HG03159 (cell line): ENCODE results near the gene IL1RAPL2.
"Not testable (repeated sequence)": the region's sequence is repeated elsewhere in the genome, so short reads cannot be mapped to it uniquely, and the experiment has no call there.

ENCODE experiments used
- ATAC-seq: cut with Tn5 transposase; IDR thresholded peaks from one replicate; pipeline ENCODE4 v1.9.1; 2021; ENCODE audit warnings: mild to moderate bottlenecking, moderate library complexity; ENCODE audit not compliant: unreplicated experiment

The IL1RAPL2 gene

DNA sequence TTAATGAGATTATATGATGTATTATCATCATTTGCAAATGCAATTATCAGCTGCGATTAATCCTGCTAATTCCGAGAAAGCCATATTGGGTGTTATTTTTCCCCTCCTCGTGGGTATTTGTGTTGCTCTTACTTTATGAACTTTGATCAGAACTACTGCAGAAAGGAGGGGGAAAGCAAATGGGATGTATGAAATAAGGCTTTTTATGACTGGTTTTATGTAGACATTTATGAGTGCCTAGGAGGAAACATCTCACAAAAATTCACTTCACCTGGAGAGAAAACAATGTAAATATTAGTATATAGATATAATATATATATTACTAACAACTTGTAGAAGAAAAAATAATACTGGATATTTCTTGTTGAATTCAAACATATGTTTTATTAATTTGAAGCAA lies 440.1 kb downstream of the IL1RAPL2 start:
- ATAC-seq = no peak

DNA sequence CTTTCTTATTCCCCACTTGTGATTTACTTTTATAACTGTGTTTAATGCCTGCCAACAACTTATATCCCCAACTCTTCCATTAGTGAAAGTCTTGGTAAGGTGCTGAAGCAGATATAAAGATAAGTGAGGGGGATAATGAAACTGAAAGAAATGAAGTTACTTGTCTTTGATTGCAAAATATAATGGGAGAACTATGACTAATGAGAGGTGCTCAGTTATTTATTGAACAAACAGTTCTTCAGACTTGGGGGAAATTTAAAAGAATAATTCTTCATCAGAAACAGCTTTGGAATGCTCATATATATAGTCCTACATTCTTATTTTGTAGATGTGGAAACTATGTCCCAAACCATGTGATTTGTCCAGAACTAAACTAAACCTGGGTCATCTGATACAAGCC lies 441.0 kb downstream of the IL1RAPL2 start:
- ATAC-seq = no peak

DNA sequence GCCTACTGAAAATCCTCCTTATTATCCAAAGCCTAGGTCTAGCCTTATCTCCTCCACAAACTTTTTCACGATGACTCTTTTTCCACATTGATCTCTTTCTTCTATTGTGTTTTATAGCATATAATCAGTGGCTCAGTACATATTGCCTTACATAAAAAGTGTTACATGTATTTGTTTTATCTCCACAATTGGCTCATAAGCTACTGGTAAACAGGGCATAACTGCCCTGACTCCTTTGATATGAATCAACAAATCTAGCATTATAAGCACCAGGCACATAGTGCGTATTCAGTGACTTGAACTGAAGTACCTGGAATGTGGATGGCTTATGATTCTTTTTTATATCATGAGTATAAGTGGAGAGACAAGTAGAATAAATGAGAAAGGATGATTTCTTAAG lies 447.7 kb downstream of the IL1RAPL2 start:
- no peak for ATAC-seq

DNA sequence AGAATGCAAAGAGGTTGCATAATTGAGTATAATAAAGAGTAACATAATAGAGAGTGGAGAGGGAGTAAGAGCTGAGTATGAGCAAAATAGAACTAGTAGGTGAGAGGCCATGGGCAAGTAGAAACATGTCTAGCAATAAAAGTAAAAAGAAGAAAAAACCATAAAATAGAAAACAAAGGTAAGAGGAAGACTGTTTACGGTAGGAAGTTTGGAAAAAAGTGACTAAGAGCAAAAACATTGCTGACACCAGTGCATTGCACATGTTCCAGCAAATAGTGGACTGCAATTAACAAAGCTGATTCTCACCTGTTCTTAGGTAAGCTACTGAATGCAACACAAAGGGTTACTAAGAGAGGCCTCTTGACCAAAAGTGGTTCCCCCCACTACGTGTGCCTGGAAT lies 451.6 kb downstream of the IL1RAPL2 start:
- ATAC-seq = no peak

DNA sequence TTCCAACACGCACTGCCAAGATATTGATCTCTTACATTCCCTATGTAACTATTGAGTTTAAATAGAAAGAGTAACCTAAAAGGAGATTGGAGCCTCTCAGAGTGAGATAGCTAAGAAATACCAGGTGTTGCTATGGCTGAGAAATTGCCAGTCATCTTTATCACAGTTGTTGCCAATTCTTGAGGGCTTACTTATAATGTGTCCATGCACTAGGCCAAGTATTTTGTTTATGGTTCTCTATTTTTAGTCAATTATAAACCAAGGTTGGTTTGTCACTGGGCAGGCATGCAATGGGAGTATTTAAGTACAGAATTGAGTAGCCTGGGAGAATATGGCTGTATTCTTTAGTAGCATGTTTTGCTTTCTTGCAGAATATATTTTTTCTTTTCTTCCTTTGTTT lies 452.9 kb downstream of the IL1RAPL2 start:
- ATAC-seq = no peak

DNA sequence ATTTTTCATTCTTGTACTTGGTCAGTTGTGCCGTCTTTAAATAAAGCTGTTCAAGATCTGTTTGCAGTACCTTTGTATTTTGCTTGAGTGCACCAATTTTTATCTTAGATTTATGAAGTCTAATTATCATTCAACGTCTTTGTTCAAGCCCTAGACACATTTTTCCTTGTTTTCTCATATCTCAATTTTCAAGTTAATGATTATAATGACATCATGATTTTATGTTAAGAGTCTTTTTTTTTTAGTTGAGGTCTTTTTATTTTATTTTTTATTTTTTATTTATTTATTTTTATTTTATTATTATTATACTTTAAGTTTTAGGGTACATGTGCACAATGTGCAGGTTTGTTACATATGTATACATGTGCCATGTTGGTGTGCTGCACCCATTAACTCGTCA lies 463.0 kb downstream of the IL1RAPL2 start:
- ATAC-seq = not testable (repeated sequence)

DNA sequence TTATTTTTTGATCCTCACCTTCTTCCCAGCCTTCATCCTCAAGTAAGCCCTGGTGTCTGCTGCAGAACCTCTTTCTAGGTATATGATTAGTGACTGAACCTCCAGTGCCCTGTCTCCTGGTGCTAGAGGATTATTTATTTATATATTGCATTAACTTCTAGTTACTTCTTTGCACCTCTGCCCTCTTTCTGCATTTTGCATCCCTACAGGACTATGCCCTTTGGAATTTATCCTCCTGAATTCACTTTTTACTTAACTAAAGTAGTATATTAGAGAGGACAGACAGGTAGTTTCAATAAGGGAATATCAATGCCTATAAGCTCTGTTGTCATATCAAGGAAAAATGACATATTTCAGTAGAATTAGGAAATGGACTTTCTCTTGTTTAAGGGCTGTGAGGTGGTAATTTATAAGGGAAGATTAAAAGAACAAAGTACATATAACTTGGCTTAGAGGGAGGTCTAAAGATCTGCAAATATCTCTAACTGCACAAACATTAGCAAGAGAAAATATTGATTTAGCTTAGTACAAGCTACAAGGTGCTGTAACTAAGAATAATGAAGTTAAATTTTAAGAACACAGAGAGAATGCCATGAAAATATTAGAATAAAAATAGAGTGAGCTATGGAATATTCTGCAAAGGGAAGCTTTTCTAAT lies 472.8 kb downstream of the IL1RAPL2 start:
- no peak for ATAC-seq

DNA sequence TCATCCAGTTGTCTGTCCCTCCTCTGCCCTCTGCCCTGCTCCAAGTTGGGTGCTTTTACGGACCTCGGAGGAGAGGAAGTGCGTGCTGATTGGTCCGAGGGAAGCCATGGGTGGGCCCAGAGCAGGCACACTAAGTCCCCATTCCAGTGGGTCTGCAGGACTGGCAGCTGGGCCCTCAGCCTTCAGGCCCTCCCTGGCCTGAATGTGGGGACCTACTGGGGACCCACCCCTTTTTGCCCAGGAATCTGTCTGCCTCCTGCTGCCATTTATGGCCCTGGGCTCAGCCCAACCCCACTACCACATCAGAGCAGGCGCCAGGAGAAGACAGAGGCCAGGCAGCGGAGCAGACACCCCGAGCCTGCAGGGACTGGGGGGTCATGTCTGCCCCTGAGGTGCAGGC lies 484.9 kb downstream of the IL1RAPL2 start:
- ATAC-seq = no peak

DNA sequence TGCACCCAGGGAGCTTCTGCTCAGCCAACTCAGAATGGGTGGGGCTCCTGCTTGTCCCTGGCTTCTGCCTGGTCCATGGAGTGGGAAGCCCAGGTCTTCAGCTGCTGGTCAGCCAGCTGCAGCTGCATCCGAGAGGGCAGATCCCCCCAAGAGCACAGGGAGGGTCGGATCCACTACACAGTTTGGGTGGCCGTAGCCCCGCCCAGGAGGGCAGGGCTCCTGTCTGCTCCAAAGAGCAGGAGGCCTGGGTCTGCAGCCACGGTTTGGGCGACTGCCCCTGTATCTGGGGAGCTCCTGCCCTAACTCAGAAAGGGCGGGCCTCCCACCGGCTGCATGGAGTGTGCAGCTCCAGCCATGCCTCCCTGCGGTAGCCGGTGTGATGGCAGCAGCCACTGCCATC lies 485.4 kb downstream of the IL1RAPL2 start:
- no peak for ATAC-seq

DNA sequence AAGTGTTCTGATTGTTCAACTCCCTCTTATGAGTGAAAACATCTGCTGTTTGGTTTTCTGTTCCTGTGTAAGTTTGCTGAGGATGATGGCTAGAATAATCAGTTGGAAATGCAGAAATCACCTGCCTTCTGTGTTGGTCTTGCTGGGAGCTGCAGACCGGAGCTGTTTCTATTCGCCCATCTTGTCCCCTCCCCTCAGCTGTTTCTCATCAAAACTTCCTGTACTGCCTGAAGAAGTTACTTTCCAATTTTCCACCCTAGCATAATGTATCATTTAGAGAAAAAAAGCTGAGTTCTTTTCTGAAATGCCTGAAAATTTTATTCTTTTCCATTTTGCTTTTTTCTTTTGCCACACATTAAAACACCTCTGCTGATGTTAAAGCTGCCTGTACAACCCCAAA lies 486.9 kb downstream of the IL1RAPL2 start:
- no peak for ATAC-seq

DNA sequence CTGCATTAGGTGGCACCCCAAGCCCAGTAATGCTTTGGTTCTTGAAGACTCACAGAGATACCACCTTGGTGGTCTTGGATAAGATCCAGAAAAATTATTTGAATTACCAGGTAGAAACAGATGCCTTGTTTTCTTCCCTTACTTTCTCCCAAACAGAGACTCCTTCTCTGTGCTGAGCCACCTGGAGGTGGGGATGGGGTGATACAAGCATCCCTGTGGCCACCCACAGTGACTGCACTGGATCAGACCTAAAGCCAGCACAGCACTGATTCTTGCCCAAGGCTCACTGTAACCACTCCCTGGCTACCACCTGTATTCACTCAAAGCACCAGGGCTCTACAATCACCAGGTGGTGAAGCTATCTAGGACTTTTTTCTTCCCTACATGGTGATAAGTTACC lies 497.7 kb downstream of the IL1RAPL2 start:
- ATAC-seq = no peak

DNA sequence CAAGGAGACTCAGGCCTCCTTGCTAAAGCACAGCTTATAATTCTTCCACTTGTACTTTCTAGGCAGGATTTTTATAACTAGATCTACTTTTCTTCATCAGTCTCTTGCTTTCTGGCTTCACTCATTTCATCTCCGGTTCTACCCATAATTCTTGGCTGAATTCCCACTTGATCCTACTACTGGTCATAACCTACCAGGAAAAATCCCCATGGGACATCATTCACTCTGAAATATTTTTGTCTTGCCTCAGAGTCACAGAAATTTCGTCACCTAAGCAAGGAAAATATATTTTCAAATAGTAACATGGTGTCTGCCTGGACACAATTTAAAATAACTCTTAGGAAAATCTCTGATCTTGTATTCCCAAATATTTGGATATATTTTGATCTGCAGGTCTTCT lies 532.2 kb downstream of the IL1RAPL2 start:
- no peak for ATAC-seq

DNA sequence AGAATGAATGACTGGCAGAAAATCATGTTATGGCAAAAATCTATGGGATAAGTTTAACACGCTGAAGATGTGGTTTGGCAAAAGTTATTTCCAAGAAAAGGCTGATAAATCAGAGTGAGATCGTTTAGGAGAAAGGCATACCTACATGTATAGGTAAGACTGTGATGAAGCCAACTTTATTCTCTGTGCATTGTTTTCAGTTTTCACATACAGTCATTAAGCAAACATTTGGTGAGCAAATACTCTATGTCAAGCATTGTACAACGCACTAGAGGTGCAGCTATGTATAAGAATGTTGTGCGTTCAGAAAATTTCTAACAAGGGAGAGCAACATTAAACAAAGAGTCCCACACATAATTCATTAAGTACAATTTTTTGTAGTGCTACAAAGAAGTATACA lies 532.8 kb downstream of the IL1RAPL2 start:
- ATAC-seq = no peak

DNA sequence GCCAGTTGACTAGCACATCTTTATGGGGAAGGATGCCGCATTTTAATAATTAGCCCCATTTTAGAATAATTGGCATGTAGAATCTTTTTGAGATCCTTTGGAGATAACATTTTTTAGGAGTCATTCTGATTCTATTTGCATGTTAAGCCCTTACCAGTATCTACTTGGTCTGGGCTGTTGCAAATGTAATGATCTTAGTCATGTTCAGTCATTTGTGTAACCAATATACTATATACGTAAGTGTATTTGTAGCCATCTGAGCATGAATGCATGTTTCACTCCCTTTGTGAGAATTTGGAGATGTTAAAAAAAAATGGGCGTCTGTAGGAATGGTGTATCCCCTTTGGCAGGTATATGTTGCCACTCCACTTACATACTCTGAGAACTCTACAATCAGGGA lies 535.4 kb downstream of the IL1RAPL2 start:
- ATAC-seq = no peak

DNA sequence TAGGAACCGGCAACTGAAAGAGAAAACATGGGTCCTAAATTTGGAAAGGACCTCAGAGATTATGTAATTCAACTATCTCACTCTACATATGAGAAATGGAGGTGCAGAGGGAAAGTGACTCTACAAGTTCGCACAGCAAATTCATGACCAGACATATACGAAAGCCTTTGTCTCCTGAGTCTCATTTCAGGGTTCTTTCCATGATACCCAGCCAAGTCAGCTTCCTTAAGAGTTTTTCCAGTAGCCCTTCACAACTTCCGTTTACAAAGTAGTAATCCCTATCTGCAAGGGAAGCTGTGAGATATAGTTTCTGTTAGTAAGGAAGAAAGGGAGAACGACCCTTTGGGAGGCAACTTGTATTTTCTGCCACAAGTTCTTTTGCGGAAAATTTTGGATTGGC lies 543.9 kb downstream of the IL1RAPL2 start:
- no peak for ATAC-seq

DNA sequence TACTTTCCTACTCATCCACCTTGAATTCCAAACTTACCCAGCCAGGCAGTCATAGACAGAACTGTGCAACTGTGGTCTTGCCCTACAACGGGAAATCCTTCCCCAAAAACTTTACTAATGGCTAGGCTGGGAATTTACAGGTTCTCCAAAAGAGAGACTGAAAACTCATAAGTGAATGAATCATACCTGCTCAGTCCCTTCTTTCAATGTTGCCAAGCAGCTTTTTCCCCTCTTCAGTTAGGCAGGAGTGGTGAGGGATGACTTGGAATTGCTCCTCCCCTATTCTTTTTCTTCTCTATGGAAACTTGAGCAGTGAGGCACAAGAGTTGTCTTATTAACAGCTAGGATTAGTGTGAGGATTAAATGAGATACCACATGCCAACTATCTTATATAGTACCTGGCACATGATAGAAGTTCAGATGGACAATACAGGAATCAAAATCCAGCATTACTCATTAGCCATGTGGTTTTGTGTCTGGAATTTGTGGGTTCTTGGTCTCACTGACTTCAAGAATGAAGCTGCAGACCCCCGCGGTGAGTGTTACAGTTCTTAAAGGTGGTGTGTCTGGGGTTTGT lies 548.6 kb downstream of the IL1RAPL2 start:
- no peak for ATAC-seq

DNA sequence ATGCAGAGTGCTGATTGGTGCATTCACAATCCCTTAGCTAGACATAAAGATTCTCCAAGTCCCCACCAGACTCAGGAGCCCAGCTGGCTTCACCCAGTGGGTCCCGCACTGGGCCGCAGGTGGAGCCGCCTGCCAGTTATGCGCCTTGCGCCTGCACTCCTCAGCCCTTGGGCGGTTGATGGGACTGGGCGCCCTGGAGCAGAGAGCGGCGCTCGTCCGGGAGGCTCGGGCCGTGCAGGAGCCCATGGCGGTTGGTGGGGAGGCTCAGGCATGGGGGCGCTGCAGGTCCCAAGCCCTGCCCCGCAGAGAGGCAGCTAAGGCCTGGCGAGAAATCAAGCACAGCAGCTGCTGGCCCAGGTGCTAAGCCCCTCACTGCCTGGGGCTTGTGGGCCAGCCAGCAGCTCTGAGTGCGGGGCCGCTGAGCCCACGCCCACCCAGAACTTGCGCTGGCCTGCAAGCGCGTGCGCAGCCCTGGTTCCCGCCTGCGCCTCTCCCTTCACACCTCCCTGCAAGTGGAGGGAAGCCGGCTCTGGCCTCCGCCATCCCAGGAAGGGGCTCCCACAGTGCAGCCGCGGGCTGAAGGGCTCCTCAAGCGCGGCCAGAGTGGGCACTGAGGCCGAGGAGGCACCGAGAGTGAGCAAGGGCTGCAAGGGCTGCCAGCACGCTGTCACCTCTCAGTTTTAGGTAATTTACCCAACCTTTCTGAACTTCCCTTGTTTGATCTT lies 549.8 kb downstream of the IL1RAPL2 start:
- not testable (repeated sequence) for ATAC-seq

DNA sequence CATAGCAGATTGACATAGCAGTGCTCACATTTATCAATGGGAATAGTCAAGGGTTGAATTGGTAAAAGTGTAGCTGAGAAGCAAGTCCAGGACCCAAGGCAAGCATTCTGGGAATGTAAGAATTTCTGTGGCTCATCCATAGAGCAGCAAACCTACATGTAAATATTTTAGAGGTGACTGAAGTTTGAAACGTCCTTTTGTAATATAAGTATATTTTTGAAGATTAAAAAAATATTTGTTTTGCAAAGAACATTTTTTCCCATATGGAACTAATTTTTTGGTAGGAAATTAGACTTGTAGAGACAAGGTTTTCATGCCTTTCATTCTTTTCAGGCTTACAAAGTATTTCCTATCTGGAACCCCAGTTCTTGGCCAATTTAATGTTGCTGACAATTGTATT lies 550.5 kb downstream of the IL1RAPL2 start:
- no peak for ATAC-seq

DNA sequence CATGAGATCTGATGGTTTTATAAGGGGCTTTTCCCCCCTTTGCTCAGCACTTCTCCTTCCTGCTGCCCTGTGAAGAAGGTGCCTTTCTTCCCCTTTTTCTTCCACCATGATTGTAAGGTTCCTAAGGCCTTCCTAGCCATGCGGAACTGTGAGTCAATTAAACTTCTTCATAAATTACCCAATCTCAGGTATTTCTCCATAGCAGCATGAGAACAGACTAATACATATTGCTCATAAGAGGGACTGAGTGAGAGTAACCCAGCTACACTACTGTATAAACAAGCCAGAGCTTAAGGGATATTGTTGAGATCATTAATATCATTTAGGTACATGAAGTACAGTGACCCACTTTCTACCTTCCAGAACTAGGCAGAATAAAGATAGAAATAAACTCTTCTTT lies 551.6 kb downstream of the IL1RAPL2 start:
- no peak for ATAC-seq

DNA sequence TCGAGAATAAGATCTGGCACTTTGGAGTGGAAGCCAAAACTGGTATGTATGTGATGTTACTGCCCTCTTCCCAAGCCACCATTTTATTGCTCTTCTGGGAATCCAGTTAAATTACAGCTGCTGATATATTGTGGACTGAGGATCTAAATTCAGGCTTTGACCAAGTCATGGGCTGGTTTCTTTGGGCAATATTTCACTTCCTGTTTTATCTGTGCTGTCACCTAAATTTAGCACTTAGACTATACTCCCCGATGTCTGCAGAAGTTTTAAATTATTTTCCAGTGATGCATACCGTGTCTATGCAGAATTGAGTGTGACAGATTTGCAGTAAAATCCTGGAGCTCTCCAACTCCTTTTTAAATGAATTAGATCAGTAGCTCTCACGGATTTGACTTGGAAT lies 554.5 kb downstream of the IL1RAPL2 start:
- no peak for ATAC-seq

DNA sequence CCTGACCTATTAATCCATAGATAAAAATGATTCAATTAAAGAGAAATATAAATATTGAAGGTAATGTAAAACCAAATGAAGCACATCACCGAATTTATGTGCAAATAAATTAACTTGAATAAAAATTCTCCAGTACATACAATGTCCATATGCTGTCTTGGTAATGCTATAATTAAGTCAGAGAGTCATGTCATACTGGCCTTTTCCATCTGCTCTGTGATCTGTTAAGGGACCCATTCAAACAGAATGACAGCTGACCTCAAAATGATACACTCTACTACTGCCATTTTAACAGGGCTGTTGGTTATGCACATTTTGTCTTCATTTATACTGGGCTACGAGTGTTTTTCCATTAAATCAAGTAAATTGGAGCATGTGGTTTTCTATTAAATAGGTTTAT lies 555.2 kb downstream of the IL1RAPL2 start:
- no peak for ATAC-seq

DNA sequence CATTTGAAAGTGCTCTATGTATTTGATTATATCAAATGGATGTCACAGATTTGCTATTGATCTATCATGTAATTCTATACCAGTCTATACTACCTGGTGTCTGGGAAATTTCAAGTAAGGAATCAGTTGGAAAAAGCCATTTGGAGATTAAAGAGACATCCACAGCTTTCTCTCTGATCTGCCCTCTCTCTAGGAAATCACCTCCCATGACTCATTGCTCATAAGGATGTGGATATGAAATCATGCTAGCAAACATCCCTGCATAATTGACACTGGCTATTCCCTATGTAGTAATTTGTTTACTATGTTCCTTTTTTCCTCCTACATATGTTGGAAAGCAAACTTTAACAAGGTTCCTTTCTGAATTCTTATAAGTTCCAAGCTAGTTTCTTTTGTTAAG lies 560.2 kb downstream of the IL1RAPL2 start:
- ATAC-seq = no peak
